Esophagus muscularis mucosa (tissue), 3 donors: ENCODE results near the gene RETSAT.

Experiments used
- CTCF ChIP-seq, 3 experiments: fragments of 200-600 bp in 2 of 3; fragments of 450-650 bp in 1 of 3; sonication (generic) in 2 of 3; IDR thresholded peaks; one replicate each; pipeline ENCODE4 v1.5.1; 2017 to 2019; ENCODE audit warnings: antibody characterized with exemption in 3 of 3, mild to moderate bottlenecking in 2 of 3, moderate library complexity in 1 of 3
- POLR2A ChIP-seq: fragments of 450-650 bp; IDR thresholded peaks from one replicate; pipeline ENCODE4 v1.6.1; 2017; ENCODE audit warnings: antibody characterized with exemption, moderate library complexity, mild to moderate bottlenecking, low read depth

- TF ChIP-seq POLR2A (no peak), CTCF (IDR thresholded peaks at IDR 0.05) (no peak)
Observed at GRCh38 chr2:85325466-85325811, 28.9 kb downstream of the RETSAT start.
